Tibial nerve (tissue), 4 donors: Measurements from ENCODE around the gene RPL6. TPM values are rescaled to one million over a fixed set of nuclear protein-coding genes. Genes with fewer than 3 reads are reported as not detected.
"Not testable (repeated sequence)": the region's sequence is repeated elsewhere in the genome, so short reads cannot be mapped to it uniquely, and the experiment has no call there.

ENCODE experiments used
- DNase-seq, 2 donors: peaks; one replicate each; pipeline ENCODE4 v3.0.0-alpha.2; 2019; ENCODE audit warnings: low spot score in 2 of 2
- H3K27ac ChIP-seq, 4 donors: fragments of 200-600 bp; sonication (generic) in 3 of 4; one replicate each; pipeline ENCODE4 v1.5.1; 2017 to 2019; ENCODE audit warnings: mild to moderate bottlenecking in 1 of 4
- H3K27me3 ChIP-seq, 2 donors: fragments of 200-600 bp; sonication (generic) in 1 of 2; one replicate each; pipeline versions ENCODE4 v1.5.1 to v1.6.0; 2017 to 2019
- H3K36me3 ChIP-seq, 3 donors: fragments of 200-600 bp; sonication (generic); one replicate each; pipeline ENCODE4 v1.5.1; 2018 to 2019
- H3K4me1 ChIP-seq, 4 donors: fragments of 200-600 bp; sonication (generic) in 3 of 4; one replicate each; pipeline ENCODE4 v1.5.1; 2017 to 2019
- H3K4me3 ChIP-seq, 4 donors: fragments of 200-600 bp; sonication (generic) in 3 of 4; one replicate each; pipeline ENCODE4 v1.5.1; 2017 to 2019; ENCODE audit warnings: mild to moderate bottlenecking in 1 of 4, moderate library complexity in 1 of 4
- H3K9me3 ChIP-seq, 4 donors: fragments of 200-600 bp; sonication (generic) in 3 of 4; one replicate each; pipeline ENCODE4 v1.5.1; 2017 to 2019
- EP300 ChIP-seq, 2 donors: sonication (generic); formaldehyde crosslinking; IDR thresholded peaks; one replicate each; pipeline ENCODE4 v1.6.1; 2017; ENCODE audit warnings: antibody characterized with exemption in 2 of 2, mild to moderate bottlenecking in 1 of 2
- POLR2A ChIP-seq, 2 donors: fragments of 450-650 bp; IDR thresholded peaks; one replicate each; pipeline ENCODE4 v1.6.1; 2017; ENCODE audit warnings: antibody characterized with exemption in 2 of 2, mild to moderate bottlenecking in 2 of 2, moderate library complexity in 2 of 2
- WGBS, 2 donors: methylation state at CpG; one replicate each; pipeline ENCODE4 v1.1.5; 2018; 5-methylcytosine and 5-hydroxymethylcytosine counted together
- total RNA-seq, 4 donors: library from RNA; depleted of rRNA; stranded (reverse); fragments of >200 nt; gene quantifications; one replicate each; pipeline ENCODE4 v1.1.0, GENCODE V29; 2016
- TF ChIP-seq, protein P1 (sequence below), 5 experiments: fragments of 200-600 bp in 3 of 5; fragments of 450-650 bp in 2 of 5; sonication (generic) in 3 of 5; IDR thresholded peaks; one replicate each; pipeline ENCODE4 v1.5.1; 2016 to 2019; ENCODE audit warnings: antibody characterized with exemption in 5 of 5, mild to moderate bottlenecking in 3 of 5, moderate library complexity in 2 of 5

Gene RPL6
- total RNA-seq, 4 donors from 2014 or later = 947 to 1,473 (median 1,061) TPM

DNA sequence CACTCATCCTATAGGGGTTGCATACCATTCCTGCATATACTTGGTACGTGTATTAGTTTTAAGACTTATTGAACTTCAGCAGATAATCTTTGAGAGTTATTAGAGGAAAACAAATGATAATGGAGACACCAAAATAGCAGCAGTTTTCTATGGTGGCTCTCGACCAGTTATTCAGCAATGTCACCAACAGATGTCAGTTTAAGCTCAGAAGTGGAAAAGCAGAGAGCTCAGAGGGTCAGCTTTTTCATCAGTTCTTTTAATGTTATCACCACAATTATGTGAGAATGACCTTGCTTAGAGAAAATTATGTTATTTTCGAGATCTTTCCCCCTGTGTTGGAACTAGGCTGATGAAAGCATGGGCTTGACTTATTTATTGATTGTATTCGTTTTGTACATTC is 41.3 kb upstream of the RPL6 start:
- no peak for DNase-seq
- H3K27ac ChIP-seq = no peak overlapping the region
- no peaks in the 10 kb centered on the region for H3K27me3 ChIP-seq
- H3K36me3 ChIP-seq = peaks cover 0 to 88% (median 24%) of the 10 kb centered on the region in 3 donors
- WGBS, 2 donors = 71 to 73% methylated on average over 4 of the region's 4 CpGs
- no peaks in the 10 kb centered on the region for H3K4me1 ChIP-seq
- H3K4me3 ChIP-seq = no peak overlapping the region
- TF ChIP-seq, protein P1, sequence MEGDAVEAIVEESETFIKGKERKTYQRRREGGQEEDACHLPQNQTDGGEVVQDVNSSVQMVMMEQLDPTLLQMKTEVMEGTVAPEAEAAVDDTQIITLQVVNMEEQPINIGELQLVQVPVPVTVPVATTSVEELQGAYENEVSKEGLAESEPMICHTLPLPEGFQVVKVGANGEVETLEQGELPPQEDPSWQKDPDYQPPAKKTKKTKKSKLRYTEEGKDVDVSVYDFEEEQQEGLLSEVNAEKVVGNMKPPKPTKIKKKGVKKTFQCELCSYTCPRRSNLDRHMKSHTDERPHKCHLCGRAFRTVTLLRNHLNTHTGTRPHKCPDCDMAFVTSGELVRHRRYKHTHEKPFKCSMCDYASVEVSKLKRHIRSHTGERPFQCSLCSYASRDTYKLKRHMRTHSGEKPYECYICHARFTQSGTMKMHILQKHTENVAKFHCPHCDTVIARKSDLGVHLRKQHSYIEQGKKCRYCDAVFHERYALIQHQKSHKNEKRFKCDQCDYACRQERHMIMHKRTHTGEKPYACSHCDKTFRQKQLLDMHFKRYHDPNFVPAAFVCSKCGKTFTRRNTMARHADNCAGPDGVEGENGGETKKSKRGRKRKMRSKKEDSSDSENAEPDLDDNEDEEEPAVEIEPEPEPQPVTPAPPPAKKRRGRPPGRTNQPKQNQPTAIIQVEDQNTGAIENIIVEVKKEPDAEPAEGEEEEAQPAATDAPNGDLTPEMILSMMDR (IDR thresholded peaks at IDR 0.05) = no peak
- no peak for TF ChIP-seq POLR2A (IDR thresholded peaks at IDR 0.05)
- TF ChIP-seq EP300 (IDR thresholded peaks at IDR 0.05) = no peak
- H3K9me3 ChIP-seq = no peaks in the 10 kb centered on the region

DNA sequence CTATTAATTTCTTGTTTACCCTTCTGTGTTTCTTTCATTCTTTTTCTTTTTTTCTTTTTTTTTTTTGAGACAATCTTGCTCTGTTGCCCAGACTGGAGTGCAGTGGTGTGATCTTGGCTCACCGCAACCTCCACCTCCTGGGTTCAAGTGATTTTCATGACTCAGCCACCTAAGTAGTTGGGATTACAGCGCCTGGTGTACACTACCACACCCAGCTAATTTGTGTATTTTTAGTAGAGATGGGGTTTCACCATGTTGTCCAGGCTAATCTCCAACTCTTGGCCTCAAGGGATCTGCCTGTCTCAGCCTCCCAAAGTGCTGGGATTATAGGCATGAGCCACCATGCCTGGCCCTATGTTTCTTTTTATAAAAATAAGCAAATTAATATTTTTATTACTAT is 38.8 kb upstream of the RPL6 start:
- 67 to 73% methylated on average over 2 of the region's 2 CpGs for WGBS, 2 donors
- H3K9me3 ChIP-seq, H3K27me3 ChIP-seq, H3K4me1 ChIP-seq, H3K4me3 ChIP-seq, DNase-seq, H3K27ac ChIP-seq: not testable (repeated sequence)
- H3K36me3 ChIP-seq = peaks cover 0 to 64% (median under 1%) of the 10 kb centered on the region in 3 donors

DNA sequence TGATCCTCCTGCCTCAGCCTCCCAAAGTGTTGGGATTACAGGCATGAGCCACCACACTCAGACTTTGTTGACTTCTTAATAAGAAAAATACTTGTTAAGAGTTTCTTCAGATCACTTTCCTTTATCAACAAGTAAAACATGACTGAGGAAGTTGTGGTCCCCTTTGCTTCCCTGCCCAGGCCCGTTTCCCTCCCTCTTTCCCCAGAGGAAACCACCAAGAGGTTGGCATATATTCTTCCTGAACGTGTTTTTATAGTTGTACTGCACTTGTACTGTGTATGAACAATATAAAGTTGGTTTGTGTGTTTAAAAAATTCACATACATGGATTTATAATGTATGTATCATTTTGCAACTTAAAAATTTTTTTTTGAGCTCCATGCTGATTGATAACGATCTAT is 37.7 kb upstream of the RPL6 start:
- Histone ChIP-seq H3K36me3 (peaks cover 0 to 54% (median 0%) of the 10 kb centered on the region in 3 donors), H3K27me3 (no peaks in the 10 kb centered on the region), H3K4me1 (no peaks in the 10 kb centered on the region), H3K4me3 (no peak overlapping the region), H3K27ac (no peak overlapping the region), H3K9me3 (no peaks in the 10 kb centered on the region)
- 73 to 81% methylated on average over 3 of the region's 3 CpGs for WGBS, 2 donors
- TF ChIP-seq EP300 (IDR thresholded peaks at IDR 0.05) = no peak
- TF ChIP-seq, protein P1 (IDR thresholded peaks at IDR 0.05) = no peak
- no peak for TF ChIP-seq POLR2A (IDR thresholded peaks at IDR 0.05)
- DNase-seq = no peak

DNA sequence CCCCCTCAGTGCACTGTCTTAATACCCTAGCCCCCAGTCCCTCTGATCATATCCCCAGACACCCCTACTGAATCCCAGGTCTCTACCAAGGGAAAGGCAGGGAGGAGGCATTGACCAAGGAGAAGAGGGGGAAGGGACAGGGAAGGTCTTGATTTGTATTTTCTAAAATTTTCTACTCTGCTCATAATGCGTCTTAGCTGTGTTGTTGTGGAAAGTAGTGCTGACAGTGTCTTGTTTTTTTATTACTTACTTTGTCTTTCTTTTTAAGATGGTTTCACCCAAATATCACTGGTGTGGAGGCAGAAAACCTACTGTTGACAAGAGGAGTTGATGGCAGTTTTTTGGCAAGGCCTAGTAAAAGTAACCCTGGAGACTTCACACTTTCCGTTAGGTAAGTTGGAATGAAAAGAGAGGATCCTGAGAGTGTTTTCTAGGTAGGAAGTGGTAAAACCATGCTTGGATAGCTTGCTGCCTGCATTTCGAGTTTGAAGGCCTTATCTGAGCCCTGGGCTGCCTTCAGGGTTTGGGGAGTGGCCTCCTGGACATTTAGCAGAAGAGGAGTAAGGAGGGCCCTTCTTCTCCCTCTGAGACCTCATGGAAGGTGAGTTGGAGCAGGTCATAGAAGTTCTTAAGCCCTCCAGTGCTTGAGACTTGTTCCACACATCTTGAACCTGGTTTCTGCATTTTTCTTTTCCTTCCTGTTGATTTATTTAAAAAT is 36.8 kb upstream of the RPL6 start:
- Histone ChIP-seq H3K4me1 (no peaks in the 10 kb centered on the region), H3K36me3 (peaks cover 0 to 46% (median 0%) of the 10 kb centered on the region in 3 donors), H3K9me3 (no peaks in the 10 kb centered on the region), H3K27me3 (no peaks in the 10 kb centered on the region), H3K27ac (no peak overlapping the region), H3K4me3 (no peak overlapping the region)
- no peak for DNase-seq
- no peak for TF ChIP-seq EP300 (IDR thresholded peaks at IDR 0.05)
- no peak for TF ChIP-seq POLR2A (IDR thresholded peaks at IDR 0.05)
- TF ChIP-seq, protein P1 (IDR thresholded peaks at IDR 0.05) = no peak
- WGBS, 2 donors = 85 to 87% methylated on average over 3 of the region's 3 CpGs

DNA sequence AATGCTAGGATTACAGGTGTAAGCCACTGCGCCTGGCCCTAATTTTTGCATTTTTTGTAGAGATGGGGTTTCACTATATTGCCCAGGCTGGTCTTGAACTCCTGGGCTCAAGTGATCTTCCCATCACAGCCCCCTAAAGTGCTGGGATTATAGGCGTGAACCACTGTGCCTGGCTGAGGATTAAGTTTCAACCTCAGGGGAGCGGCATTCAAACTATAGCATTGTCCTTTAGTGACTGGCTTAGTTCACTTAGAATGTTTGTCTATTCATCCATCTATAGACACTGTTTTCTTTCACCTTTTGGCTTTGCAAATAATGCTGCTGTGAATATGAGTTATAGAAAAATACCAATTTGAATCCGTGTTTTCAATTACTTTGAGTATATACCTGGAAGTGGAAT is 34.5 kb upstream of the RPL6 start:
- Histone ChIP-seq H3K36me3 (peaks cover 0 to 24% (median 0%) of the 10 kb centered on the region in 3 donors), H3K4me3 (no peak overlapping the region), H3K27me3 (no peaks in the 10 kb centered on the region), H3K9me3 (no peaks in the 10 kb centered on the region), H3K27ac (no peak overlapping the region), H3K4me1 (peaks cover 0 to 2% (median 0%) of the 10 kb centered on the region in 4 donors)
- DNase-seq = no peak
- WGBS, 2 donors = 91 to 93% methylated on average over 4 of the region's 4 CpGs
- TF ChIP-seq POLR2A (IDR thresholded peaks at IDR 0.05) (no peak), EP300 (IDR thresholded peaks at IDR 0.05) (no peak)
- TF ChIP-seq, protein P1 (IDR thresholded peaks at IDR 0.05) = no peak

DNA sequence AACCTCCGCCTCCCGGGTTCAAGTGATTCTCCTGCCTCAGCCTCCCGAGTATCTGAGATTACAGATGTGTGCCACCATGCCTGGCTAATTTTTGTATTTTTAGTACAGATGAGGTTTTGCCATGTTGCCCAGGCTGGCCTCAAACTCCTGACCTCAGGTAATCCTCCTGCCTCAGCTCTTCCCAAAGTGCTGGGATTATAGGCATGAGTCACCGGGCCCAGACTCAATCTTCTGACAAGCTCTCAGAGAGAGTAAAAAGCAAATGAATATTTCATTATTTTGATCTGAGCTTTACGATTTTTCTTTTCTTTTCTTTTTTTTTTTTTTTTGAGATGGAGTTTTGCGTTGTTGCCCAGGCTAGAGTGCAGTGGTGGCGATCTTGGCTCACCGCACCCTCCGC is 31.2 kb upstream of the RPL6 start:
- H3K27ac ChIP-seq, H3K36me3 ChIP-seq, H3K27me3 ChIP-seq, DNase-seq, H3K9me3 ChIP-seq, H3K4me3 ChIP-seq: not testable (repeated sequence)
- 85 to 93% methylated on average over 9 of the region's 9 CpGs for WGBS, 2 donors
- peaks cover 0 to 34% (median 0%) of the 10 kb centered on the region in 4 donors for H3K4me1 ChIP-seq
